Motor neuron (in vitro differentiated cells): ENCODE data around the gene ME2. TPM values are rescaled to one million over a fixed set of nuclear protein-coding genes. Genes with fewer than 3 reads are reported as not detected.
"Not testable (repeated sequence)": the region's sequence is repeated elsewhere in the genome, so short reads cannot be mapped to it uniquely, and the experiment has no call there.

Source experiments
- ATAC-seq, 8 experiments: fragments of 200-7000 bp; cut with Tn5 transposase; replicated peaks in 6 of 8; 2 replicates each; pipeline ENCODE4 v1.8.0; 2021; ENCODE audit warnings: mild to moderate bottlenecking in 8 of 8, moderate library complexity in 8 of 8
- H3K27ac ChIP-seq, 2 donors: fragments of 250-450 bp; sonication (Bioruptor Pico); 2 replicates each; pipeline ENCODE4 v1.9.0; 2021; ENCODE audit warnings: antibody characterized with exemption in 2 of 2, mild to moderate bottlenecking in 2 of 2, moderate library complexity in 1 of 2
- H3K4me1 ChIP-seq, 2 donors: fragments of 250-450 bp; sonication (Bioruptor Pico); replicated peaks in 1 of 2; 2 replicates each; pipeline ENCODE4 v1.6.1; 2021; ENCODE audit warnings: antibody characterized with exemption in 2 of 2, mild to moderate bottlenecking in 2 of 2, moderate library complexity in 1 of 2
- H3K4me3 ChIP-seq, 5 donors: fragments of 250-450 bp; sonication (Bioruptor Pico); 2 replicates each; pipeline ENCODE4 v1.9.0; 2021; ENCODE audit warnings: antibody characterized with exemption in 5 of 5, mild to moderate bottlenecking in 5 of 5, moderate library complexity in 4 of 5
- WGBS, 10 experiments: fragments of 450-650 bp; shearing (Covaris generic); methylation state at CpG; one replicate each; pipeline ENCODE4 v1.0.0; 2022; 5-methylcytosine and 5-hydroxymethylcytosine counted together
- in situ Hi-C, 9 experiments: fragments of 400-800 bp; cut with MboI; loops; one replicate each; pipeline ENCODE4 v1.15.0; 2021; ENCODE audit warnings: low sequenced_read_pairs in 9 of 9, low pct_unique_long_range_greater_than_20kb in 2 of 9; ENCODE audit not compliant: unreplicated experiment in 9 of 9
- total RNA-seq, 8 experiments: library from RNA; unstranded; fragments of 300-600 nt; gene quantifications; 2 replicates each; pipeline versions ENCODE4 v1.2.3 to v1.2.4, GENCODE V29; 2022

The ME2 gene
- total RNA-seq, 8 experiments from 2014 or later: 23.4 to 63.0 (median 42.8) TPM

- H3K27ac ChIP-seq, H3K4me3 ChIP-seq, ATAC-seq, H3K4me1 ChIP-seq, in situ Hi-C loops: not testable (repeated sequence)
- no CpG with 5 or more reads among the region's 2 CpGs for WGBS, 10 experiments
Measured at GRCh38 chr18:51003174-51003573, 124.3 kb downstream of the ME2 start.

Other genes starting within 250 kb of the ME2 start
- gene MRO, start 59.1 kb upstream of the ME2 start, total RNA-seq: under 1 TPM; 0.09 to 1.00 (median 0.28) TPM
- 10 to 100 TPM in 3 of 8 experiments, 1 to 10 TPM in 5; 7.3 to 14.6 (median 9.6) TPM for gene ELAC1, start 88.9 kb downstream of the ME2 start, total RNA-seq
- 10 to 100 TPM; 29.6 to 72.7 (median 50.5) TPM for gene SMAD4, start 151.1 kb downstream of the ME2 start, total RNA-seq